ENCODE data around the gene PNPLA2.

PNPLA2 gene

GRCh38 chr11:797296-798092 is 21.2 kb upstream of the PNPLA2 start:
- in situ Hi-C loops (cut with MboI; ENCODE audit: low sequenced_read_pairs), result no loop called here

GRCh38 chr11:798093-798713 is 20.5 kb upstream of the PNPLA2 start, which contains the start of gene SLC25A22:
Gene SLC25A22, minus strand, starts transcription at chr11:798281. Its CDS starts 3,275 bp downstream, at chr11:795006.
- in situ Hi-C loops (cut with MboI; ENCODE audit: low sequenced_read_pairs), result no loop called here

- in situ Hi-C loops (cut with MboI; ENCODE audit: low sequenced_read_pairs), result no loop called here
Observed at GRCh38 chr11:799641-800316, 18.9 kb upstream of the PNPLA2 start.

- in situ Hi-C loops (cut with MboI; ENCODE audit: low sequenced_read_pairs), result no loop called here
Observed at GRCh38 chr11:800473-800872, 18.2 kb upstream of the PNPLA2 start.

- in situ Hi-C loops (cut with MboI; ENCODE audit: low sequenced_read_pairs), result no loop called here
Observed at GRCh38 chr11:801097-801780, 17.5 kb upstream of the PNPLA2 start.

GRCh38 chr11:802018-802617 is 16.6 kb upstream of the PNPLA2 start:
- in situ Hi-C loops (cut with MboI; ENCODE audit: low sequenced_read_pairs), result no loop called here

- in situ Hi-C loops (cut with MboI; ENCODE audit: low sequenced_read_pairs), result no loop called here
Observed at GRCh38 chr11:802693-803466, 15.8 kb upstream of the PNPLA2 start.

GRCh38 chr11:803467-803742 is 15.3 kb upstream of the PNPLA2 start:
- in situ Hi-C loops (cut with MboI; ENCODE audit: low sequenced_read_pairs), result no loop called here

GRCh38 chr11:803770-804598 is 14.7 kb upstream of the PNPLA2 start:
- in situ Hi-C loops (cut with MboI; ENCODE audit: low sequenced_read_pairs), result no loop called here

- in situ Hi-C loops (cut with MboI; ENCODE audit: low sequenced_read_pairs), result no loop called here
Observed at GRCh38 chr11:804599-804964, 14.1 kb upstream of the PNPLA2 start.

- in situ Hi-C loops (cut with MboI; ENCODE audit: low sequenced_read_pairs), result no loop called here
Observed at GRCh38 chr11:808427-809286, 10.1 kb upstream of the PNPLA2 start.

- in situ Hi-C loops (cut with MboI; ENCODE audit: low sequenced_read_pairs), result no loop called here
Observed at GRCh38 chr11:809287-810039, 9.3 kb upstream of the PNPLA2 start, which contains the start of gene RPLP2. Gene RPLP2, plus strand, starts transcription at chr11:809967. Its CDS starts 268 bp downstream, at chr11:810235.

- in situ Hi-C loops (cut with MboI; ENCODE audit: low sequenced_read_pairs), result no loop called here
Observed at GRCh38 chr11:810040-810567, 8.6 kb upstream of the PNPLA2 start.

- in situ Hi-C loops (cut with MboI; ENCODE audit: low sequenced_read_pairs), result no loop called here
Observed at GRCh38 chr11:811446-812245, 7.1 kb upstream of the PNPLA2 start.

GRCh38 chr11:812390-812789 is 6.3 kb upstream of the PNPLA2 start:
- in situ Hi-C loops (cut with MboI; ENCODE audit: low sequenced_read_pairs), result no loop called here

- in situ Hi-C loops (cut with MboI; ENCODE audit: low sequenced_read_pairs), result no loop called here
Observed at GRCh38 chr11:813072-813455, 5.7 kb upstream of the PNPLA2 start.
